HTR-8/SVneo (cell line): ENCODE measurements around the gene CD72.
A peak's percentile ranks its signal among the peaks of the same experiment; 100 is the strongest.
"Not testable (repeated sequence)": the region's sequence is repeated elsewhere in the genome, so short reads cannot be mapped to it uniquely, and the experiment has no call there.

Experiments
- DNase-seq: peaks from one replicate; pipeline ENCODE4 v3.0.0; 2011; ENCODE audit warnings: low spot score, mixed read lengths; ENCODE audit not compliant: insufficient read length
- FAIRE-seq: peaks from 2 replicates; lab custom pipeline; 2011; peaks lifted over from hg19 to GRCh38; lab: Jason Lieb, UNC

CD72 gene

DNA sequence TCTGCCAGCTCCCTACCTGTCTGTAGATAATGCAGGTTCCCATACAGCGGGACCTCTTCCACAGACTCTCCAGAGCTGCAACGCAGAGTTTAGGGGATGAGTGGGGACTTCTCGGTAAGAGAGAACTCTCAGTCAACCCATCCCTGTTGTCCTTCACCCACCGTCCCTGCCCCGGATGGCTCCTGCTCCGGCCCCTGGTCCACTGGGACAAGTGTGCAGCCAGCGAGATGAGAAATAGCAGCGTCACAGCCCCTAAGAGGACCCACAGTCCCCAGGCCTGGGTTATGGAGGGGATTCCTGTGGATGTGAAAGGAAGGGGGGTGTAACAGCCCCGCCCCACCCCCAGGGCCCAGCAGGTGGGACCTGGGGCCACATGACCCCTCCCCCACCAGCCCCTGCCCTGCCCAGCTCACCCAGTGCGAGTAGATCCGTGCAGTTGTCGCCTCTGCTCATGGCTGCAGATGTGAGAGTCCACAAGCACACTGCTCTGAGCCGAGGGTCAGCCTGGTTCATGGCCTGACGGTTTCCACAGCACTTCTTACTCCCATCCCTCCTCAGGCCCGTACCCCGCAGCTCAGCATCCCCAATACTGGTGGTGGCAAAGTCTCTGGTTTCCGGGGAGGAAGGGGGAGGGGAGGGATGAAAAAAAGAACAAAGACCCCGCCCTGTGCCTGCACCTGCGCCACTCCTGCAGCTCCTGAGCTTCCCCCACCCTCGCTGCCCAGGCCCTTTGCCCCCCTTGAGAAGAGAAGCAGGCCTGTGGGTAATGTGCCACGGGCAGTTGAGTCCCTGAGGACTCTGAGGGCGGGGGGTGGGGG, 32.3 kb upstream of the CD72 start, which contains the start of gene SIT1:
Gene SIT1 (minus strand): TSS at position 591 of the 818 bp plus-strand sequence. CDS start 78 bp downstream, at position 513.
- FAIRE-seq (no peak), DNase-seq (no peak)

DNA sequence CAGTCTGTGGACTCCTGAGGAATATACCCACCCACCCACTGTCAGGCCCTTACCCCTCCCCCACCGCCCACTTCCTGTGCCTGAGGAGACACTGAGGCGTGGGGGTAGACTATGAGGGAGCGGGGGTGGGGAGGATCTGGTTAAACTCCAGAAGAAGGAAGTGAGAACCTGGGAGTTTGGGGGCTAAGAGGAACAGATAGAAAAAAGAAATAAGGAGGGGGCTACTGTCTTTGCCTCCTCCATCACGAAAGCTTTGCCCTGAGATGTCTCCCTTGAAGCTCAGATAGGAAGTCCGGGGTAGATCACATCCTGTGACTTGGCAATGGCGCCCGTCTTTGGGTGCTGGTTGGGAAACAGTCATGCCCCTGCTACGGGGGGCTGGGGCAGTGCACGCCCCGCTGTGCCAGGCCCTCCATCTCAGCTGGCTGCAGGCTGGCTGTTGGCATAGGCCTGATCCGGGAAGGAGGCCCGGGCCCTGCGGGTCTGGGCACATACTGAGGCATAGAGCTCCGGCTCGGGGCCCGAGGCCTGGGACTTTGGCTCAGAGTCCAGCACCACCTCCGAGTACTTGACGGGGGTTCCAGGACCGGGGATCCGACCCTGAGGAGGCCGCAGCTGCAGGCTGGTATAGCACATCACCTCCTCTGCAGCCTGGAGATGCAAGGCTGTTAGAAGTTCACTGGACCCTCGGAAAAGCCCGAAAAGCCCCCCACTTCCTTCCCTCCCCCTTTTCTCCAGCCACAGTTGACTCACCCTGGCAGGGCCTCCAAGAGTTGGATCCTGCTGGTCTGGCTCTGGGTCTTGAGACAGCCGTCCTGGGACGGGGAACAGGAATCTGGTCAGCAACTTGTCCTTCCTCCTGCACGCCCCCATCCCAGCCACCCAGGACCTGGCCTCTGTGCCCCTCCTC, 31.5 kb upstream of the CD72 start:
- no peak for FAIRE-seq
- DNase-seq: no peak

DNA sequence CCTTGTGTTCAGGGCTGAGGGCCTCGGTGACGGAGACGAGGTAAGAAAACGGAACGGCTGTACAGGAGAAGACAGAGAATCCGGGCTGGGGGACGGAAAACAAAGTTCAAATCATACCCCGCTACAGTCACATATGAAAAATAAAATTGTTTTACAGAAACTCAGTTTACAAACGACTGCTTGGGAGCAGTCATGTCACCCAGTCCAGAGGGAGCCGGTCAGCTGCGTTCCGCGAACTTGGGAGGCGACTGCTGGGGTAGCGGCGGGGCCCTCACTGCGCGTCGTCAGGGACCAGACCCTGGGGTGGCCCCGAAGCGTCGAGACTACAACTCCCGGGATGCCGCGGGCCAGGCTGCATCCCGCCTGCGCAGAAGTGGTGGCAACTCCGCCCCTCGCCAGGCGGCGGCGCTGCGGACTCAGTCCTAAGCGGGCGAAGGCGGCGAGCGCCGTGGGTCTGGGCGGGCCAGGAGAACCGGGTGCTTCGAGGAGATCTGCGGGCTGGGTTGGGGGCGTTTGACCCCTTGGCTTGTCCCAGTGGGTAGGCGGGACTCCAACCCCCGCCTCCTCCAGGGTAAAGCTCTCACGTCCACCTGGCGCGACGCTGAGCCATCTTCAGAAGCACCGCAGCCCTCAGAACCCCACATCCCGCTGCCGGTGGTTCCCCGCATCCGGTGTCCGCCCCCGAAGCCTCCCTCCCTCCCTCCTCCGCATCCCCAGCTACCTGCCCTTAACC, 28.5 kb upstream of the CD72 start:
- no peak for FAIRE-seq
- peak; percentile 77 for DNase-seq

DNA sequence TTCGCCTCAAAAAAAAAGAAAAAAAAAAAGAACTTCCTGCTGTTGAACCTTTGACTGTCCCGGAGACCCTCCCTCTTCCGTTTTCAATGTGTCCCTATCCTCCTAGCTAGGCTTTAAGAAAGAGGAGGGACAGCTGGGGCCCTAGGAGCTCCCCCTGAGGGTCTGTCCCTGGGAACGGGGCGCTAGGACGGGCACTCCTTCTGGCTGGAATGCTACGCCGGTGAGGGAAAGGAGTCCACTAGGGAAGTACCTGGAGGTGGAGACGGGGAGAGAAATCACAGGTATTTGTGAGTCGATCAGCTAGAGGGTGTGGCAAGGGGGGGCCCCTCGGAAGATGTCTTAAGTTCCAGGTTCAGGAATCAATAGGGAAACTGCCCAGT, 27.9 kb upstream of the CD72 start:
- DNase-seq (no peak), FAIRE-seq (no peak)

DNA sequence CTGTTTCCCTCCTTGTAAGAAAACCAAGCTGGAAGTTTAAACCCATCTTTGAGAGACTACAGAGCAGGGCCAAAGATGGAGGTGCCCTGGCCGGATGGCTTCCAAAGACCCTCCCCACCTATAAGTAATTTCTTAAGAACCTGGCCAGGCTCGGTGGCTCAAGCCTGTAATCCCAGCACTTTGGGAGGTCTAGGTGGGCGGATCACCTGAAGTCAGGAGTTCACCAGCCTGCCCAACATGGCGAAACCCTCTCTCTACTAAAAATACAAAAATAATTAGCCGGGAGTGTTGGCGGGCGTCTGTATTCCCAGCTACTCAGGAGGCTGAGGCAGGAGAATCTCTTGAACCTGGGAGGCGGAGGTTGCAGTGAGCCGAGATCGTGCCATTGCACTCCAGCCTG, 27.5 kb upstream of the CD72 start:
- not testable (repeated sequence) for FAIRE-seq, DNase-seq

DNA sequence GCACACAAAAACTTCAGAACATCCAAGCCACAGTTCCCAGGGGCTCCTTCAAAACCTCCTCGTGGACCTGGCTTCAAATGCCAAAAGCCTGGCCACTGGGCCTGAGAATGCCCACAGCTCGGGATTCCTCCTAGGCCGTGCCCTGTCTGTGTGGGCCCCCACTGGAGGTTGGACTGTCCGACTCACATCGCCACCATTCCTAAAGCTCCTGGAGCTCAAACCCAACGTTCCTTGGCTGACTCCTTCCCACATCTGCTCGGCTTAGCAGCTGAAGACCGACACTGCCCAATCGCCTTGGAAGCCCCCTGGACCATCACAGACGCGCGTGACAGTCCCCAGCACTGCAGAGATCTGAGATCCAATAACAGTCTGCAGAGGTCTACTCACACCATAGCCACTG, 24.8 kb upstream of the CD72 start:
- no peak for FAIRE-seq
- no peak for DNase-seq

DNA sequence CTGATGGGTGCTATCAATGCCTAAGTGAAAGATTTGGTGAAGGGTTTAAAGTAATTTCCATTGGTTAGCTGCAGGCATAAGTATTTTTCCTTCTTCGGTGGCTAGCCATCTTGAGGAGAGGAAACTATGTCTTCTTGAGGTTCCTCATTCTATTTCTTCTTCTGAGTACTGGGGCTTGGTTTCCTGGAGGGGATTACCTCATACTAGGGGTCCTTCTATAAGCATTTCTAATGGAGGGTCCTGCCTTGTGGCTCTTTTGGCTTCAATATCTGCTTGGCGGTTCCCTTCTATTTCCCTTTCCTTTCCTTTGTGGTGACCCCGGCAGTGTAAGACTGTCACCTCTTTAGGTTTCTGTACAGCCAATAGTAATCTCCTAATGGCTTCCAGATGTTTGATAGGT, 23.3 kb upstream of the CD72 start:
- FAIRE-seq, DNase-seq: not testable (repeated sequence)

DNA sequence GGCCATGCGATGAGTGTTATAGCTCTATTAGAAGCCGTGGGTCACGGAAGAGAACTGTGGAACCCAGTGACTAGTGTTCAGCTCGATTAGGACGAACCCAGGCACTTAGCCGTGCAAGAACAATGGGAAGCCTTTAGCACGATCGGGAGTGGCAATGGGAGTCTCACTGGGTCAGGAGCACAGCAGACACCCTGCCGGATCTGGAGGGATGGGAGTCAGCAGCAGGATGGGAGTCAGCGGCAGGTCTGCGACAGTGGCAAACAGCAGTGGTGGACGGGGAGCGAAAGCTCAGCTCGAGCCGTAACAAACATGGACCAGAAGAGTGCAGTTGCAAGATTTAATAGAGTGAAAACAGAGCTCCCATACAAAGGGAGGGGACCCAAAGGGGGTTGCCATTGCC, 22.2 kb upstream of the CD72 start:
- not testable (repeated sequence) for DNase-seq, FAIRE-seq

DNA sequence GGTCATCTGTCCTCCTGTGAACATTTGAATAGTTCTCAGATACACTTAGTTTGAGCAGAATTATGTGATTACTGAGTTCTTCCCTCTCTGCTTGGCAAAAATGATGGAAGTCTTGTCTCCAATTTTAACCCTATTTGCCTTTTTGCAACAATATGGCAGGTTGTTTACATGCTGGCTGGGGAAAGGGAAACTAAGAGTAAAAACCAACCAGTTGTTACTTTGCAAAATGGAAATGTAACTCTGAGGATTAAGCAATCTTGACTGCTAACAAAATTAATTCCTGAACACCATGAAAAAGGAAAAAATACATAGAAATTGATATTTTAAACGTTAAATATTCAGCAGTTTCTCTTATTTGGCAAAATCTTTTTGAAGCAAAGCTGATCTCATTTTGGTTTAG, 21.4 kb upstream of the CD72 start:
- no peak for FAIRE-seq

DNA sequence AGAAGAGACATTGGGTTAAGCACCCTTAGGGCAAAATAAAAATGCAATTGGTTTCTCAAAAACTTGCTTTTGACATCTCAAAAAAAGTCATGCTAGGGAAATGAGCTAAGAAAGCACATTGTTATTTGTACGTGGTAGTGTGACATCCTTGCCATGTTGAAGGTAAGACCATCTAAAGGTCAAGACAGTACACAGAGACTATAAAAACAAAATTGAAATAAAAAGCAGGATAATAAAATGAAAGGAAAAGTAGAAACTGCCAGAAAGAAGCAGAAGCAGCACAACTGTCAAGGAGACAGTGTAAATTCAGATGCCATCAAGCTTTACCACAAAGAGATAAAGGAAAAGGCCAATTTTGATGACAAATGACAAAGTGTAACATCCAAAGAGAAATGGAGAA, 21.0 kb upstream of the CD72 start:
- FAIRE-seq: not testable (repeated sequence)

More for the DNA sequence above, 21.4 kb upstream of the CD72 start:
- DNase-seq: no peak

DNA sequence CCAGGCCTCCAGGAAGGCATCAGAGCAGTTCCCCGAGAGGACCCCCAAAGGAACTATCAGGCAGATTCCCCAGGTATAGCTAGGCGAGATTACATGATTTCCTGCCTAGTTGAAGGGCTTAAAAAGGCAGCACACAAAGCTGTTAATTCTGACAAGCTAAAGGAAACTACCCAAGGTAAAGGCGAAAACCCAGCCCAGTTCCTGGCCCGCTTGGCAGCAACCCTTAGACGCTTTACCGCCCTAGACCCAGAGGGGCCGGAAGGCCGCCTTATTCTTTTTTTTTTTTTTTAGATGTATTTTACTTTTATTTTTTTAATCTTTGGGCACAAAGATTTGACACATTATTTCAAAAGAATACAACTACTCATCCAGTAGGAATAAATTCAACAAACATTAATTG, 20.5 kb upstream of the CD72 start:
- not testable (repeated sequence) for DNase-seq, FAIRE-seq

More for the DNA sequence above, 21.0 kb upstream of the CD72 start:
- DNase-seq: not testable (repeated sequence)

DNA sequence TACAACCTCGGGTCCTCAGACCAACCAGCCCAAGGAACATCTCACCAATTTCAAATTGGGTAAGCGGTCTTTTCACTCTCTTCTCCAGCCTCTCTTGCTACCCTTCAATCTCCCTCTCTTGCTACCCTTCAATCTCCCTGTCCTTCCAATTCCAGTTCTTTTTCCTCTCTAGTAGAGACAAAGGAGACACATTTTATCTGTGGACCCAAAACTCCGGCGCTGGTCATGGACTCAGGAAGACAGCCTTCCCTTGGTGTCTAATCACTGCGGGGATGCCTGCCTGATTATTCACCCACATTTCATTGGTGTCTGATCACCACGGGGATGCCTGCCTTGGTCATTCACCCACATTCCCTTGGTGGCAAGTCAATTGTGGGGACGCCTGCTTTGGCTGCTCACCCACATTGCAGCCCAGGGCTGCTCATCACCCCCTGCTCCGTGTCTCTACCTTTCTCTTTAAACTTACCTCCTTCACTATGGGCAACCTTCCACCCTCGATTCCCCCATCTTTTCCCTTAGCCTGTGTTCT, 19.3 kb upstream of the CD72 start:
- not testable (repeated sequence) for FAIRE-seq, DNase-seq

DNA sequence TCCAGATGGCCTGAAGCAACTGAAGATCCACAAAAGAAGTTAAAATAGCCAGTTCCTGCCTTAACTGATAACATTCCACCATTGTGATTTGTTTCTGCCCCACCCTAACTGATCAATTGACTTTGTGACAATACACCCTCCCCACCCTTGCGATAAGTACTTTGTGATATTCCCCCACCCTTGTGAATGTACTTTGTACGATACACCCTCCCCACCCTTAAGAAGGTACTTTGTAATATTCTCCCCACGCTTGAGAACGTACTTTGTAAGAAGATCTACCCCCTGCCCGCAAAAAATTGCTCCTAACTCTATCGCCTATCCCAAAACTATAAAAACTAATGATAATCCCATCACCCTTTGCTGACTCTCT, 18.6 kb upstream of the CD72 start:
- FAIRE-seq, DNase-seq: not testable (repeated sequence)

DNA sequence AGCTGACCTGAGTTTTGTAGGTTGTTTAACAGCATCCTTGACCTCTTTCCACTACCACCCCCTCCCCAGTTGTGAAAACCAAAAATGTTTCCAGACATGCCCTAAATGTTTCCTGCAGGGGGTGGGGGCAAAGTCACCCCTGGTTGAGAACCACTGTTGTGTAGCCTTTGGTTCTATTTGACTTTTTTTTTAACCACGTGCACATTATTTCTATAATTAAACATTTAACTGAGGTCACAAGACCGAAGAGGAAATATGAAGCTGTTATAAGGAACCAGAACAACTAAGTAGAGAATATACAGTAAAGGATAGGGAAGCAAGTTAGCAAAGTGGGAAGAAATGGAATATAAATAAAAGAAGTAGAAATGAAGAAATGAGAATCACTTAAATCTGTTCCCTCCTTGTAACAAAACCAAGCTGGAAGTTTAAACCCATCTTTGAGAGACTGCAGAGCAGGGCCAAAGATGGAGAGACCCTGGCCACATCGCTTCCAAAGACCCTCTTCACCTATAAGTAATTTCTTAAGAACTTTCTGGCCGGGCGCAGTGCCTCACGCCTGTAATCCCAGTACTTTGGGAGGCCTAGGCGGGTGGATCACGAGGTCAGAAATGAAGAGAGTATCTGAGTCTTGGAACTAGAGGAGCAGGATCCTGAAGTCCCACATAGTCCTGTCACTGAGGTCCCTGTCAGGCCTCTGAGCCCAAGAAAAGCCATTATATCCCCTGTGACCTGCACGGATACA, 18.1 kb upstream of the CD72 start:
- DNase-seq: no peak
- no peak for FAIRE-seq

DNA sequence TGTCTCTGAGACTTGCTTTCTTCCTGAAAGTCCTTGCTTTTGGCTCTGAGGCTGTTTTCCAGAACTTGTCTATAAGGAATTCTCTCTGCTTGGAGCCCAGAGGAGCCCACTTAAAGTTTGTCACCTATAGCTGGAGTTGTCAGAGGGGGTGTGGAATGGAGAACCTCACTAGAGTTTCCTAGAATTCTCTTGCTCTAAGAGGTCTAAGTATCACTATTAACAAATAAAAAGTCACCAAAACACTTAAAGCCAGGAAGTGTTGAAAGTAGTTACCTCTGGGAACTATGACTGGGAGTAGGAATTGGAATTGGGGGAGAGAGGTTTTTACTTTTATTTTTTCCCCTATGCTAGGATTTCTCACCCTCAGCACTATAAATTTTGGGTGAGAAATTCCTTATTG, 17.5 kb upstream of the CD72 start:
- no peak for FAIRE-seq
- DNase-seq: no peak

DNA sequence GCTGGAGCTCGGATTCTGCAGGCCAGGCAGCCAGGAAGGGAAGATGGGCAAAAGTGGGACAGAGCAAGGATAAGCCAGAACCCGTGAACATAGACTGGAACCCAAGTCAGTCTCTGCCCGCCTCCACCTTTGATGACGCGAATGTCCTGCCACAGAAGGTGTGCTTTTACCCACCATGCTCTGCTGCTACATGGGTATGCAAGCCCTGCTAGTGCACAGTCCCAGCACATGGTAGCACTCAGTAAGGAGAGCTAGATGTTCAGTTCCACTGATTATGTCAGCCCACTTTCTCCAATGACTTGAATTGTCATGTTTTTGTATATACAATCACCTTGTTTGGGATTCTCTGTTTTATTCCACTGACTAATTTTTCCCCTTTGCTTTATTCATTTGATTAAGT, 11.4 kb upstream of the CD72 start:
- no peak for FAIRE-seq

DNA sequence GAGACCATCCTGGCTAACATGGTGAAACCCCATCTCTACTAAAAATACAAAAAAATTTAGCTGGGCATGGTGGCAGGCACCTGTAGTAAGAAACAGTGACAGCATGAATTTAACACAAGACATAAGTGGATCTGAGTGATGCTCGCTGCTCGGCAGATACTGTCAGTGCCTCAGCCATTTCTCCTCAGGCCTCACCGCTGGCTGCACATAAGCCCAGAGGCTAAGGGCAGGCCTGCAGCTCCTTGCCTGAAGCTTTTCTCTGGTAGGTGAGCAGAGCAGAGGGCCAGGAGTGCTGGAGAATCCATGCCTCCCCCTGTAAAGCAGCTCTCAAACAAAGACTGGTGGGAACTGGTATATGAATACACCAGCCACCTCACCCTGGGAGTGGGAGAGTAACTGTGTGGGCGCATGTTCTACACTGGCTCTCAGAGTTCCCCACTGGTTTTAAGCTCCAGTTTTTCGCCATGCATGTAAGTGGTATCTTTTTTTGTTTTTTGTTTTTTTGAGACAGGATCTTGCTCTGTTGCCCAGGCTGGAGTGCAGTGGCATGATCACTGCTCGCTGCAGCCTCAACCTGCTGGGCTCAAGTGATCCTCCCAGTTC, 10.3 kb upstream of the CD72 start:
- FAIRE-seq (no peak), DNase-seq (no peak)

More for the DNA sequence above, 11.4 kb upstream of the CD72 start:
- no peak for DNase-seq

DNA sequence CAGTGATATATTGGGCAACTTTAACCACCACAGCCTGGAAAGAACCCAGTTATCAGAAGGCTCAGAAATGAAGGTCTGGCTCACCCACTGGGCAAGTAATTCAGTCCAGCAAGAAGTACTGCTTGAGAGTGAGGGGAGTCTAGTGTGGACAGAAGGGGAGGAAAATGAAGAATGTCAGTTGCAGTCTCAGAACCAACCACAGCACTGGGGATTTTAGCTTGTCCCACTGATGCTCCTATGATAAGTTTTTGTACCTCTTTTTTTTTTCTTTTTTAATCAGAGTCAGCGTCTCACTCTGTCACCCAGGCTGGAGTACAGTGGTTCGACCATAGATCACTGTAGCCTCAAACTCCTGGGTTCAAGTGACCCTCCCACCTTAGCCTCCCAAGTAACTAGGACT, 9.4 kb upstream of the CD72 start:
- DNase-seq (no peak), FAIRE-seq (no peak)

DNA sequence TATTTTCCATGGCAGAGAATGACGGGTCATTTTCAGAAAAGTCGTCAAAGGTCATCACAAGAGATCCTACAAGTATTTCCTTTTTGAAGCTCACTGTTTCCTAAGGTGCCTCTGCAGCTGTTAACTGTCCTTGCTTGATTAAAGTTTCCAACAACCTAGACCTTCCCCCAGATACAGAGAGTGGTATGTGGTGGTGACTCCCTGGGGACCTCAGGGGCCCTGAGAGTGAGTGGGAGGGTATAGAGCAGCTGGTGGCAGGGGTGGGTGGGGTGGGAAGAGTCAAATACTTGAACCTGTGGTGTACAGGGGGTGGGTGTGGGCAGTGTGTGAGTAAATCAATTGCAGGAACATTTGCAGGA, 1.6 kb upstream of the CD72 start:
- FAIRE-seq (no peak), DNase-seq (no peak)
